ENCODE measurements around the gene MAPK4. TPM values are rescaled to one million over a fixed set of nuclear protein-coding genes. Genes with fewer than 3 reads are reported as not detected.

Gene MAPK4
- total RNA-seq, 1 experiment from 2014 or later = 4.2 TPM

- no peaks in the 10 kb centered on the region for H3K9me3 Mint-ChIP-seq
- ATAC-seq = no peak
- DNase-seq (ENCODE audit: low spot score) = no peak
- POLR2A ChIA-PET = no interaction called here
- TF ChIP-seq E2F1 (CRISPR knock-in tag; IDR thresholded peaks at IDR 0.05) = no peak
- TF ChIP-seq JUN (CRISPR knock-in tag; IDR thresholded peaks at IDR 0.05) = no peak
- TF ChIP-seq MYBL2 (CRISPR knock-in tag; IDR thresholded peaks at IDR 0.05) = no peak
- TF ChIP-seq USF1 (CRISPR knock-in tag; IDR thresholded peaks at IDR 0.05) = no peak
- CTCF ChIA-PET = interaction anchor here (1.0 kb wide), 1 partner anchor 124 kb away, joined by 3 read pairs; no protein-coding TSS in a partner anchor
- no peaks in the 10 kb centered on the region for H3K36me3 Mint-ChIP-seq
- H3K4me3 Mint-ChIP-seq = no peak overlapping the region
- H3K4me1 Mint-ChIP-seq = peaks cover 43% of the 10 kb centered on the region
- no peak overlapping the region for H3K27ac Mint-ChIP-seq
- H3K27me3 Mint-ChIP-seq (ENCODE audit: low read depth) = no peaks in the 10 kb centered on the region
Observed at GRCh38 chr18:50697509-50697908, 137.6 kb downstream of the MAPK4 start.

- no peak for DNase-seq (ENCODE audit: low spot score)
- CTCF ChIA-PET = interaction anchor here (0.6 to 2.0 kb wide), 6 partner anchors 9 to 358 kb away, joined by 3 to 10 read pairs (median 3); no protein-coding TSS in a partner anchor
- H3K27ac Mint-ChIP-seq = peak overlapping the region; percentile 2
- no peak overlapping the region for H3K4me3 Mint-ChIP-seq
- H3K4me1 Mint-ChIP-seq = peaks cover 44% of the 10 kb centered on the region
- peak; percentile 72 for ATAC-seq
- POLR2A ChIA-PET = interaction anchor here (0.7 kb wide), 1 partner anchor 390 kb away, joined by 3 read pairs; no protein-coding TSS in a partner anchor
- no peaks in the 10 kb centered on the region for H3K9me3 Mint-ChIP-seq
- H3K27me3 Mint-ChIP-seq (ENCODE audit: low read depth) = no peaks in the 10 kb centered on the region
- H3K36me3 Mint-ChIP-seq = no peaks in the 10 kb centered on the region
- no peak for TF ChIP-seq JAZF1 (CRISPR knock-in tag; IDR thresholded peaks at IDR 0.05)
- no peak for TF ChIP-seq ZNF281 (CRISPR knock-in tag; IDR thresholded peaks at IDR 0.05)
- TF ChIP-seq ATF3 (CRISPR knock-in tag; conservative IDR thresholded peaks at IDR 0.05) = no peak
- TF ChIP-seq RORB (CRISPR knock-in tag; IDR thresholded peaks at IDR 0.05) = no peak
- no peak for TF ChIP-seq ELF4 (CRISPR knock-in tag; IDR thresholded peaks at IDR 0.05; ENCODE audit: low read depth)
- TF ChIP-seq NR1H2 (CRISPR knock-in tag; IDR thresholded peaks at IDR 0.05) = no peak
- no peak for TF ChIP-seq ZNF219 (CRISPR knock-in tag; IDR thresholded peaks at IDR 0.05; ENCODE audit: borderline replicate concordance)
- no peak for TF ChIP-seq ZNF232 (CRISPR knock-in tag; IDR thresholded peaks at IDR 0.05)
- no peak for TF ChIP-seq NR2C2 (CRISPR knock-in tag; IDR thresholded peaks at IDR 0.05)
- no peak for TF ChIP-seq AR (CRISPR knock-in tag; IDR thresholded peaks at IDR 0.05)
- no peak for TF ChIP-seq NR3C1 (CRISPR knock-in tag; conservative IDR thresholded peaks at IDR 0.05; ENCODE audit: low read depth)
- TF ChIP-seq PRDM15 (CRISPR knock-in tag; IDR thresholded peaks at IDR 0.05) = no peak
- TF ChIP-seq ATF1 (CRISPR knock-in tag; IDR thresholded peaks at IDR 0.05) = no peak
- TF ChIP-seq GTF2I (CRISPR knock-in tag; conservative IDR thresholded peaks at IDR 0.05) = no peak
- no peak for TF ChIP-seq ZNF263 (CRISPR knock-in tag; IDR thresholded peaks at IDR 0.05; ENCODE audit: low read depth)
- no peak for TF ChIP-seq GRHL2 (CRISPR knock-in tag; IDR thresholded peaks at IDR 0.05; ENCODE audit: insufficient replicate concordance, severe bottlenecking)
- TF ChIP-seq NFE2L1 (CRISPR knock-in tag; IDR thresholded peaks at IDR 0.05) = no peak
Observed at GRCh38 chr18:50700245-50701165, 140.6 kb downstream of the MAPK4 start.
